GM18868 (cell line): ENCODE measurements around the gene PRDM16.
"Not testable (repeated sequence)": the region's sequence is repeated elsewhere in the genome, so short reads cannot be mapped to it uniquely, and the experiment has no call there.

Source experiments
- ATAC-seq: cut with Tn5 transposase; IDR thresholded peaks from one replicate; pipeline ENCODE4 v1.9.1; 2021; ENCODE audit warnings: mild to moderate bottlenecking, moderate library complexity; ENCODE audit not compliant: unreplicated experiment

The PRDM16 gene

GRCh38 chr1:3080053-3080955 is 11.3 kb downstream of the PRDM16 start:
- ATAC-seq: no peak

- no peak for ATAC-seq
These were observed 12.2 kb downstream of the PRDM16 start for GRCh38 chr1:3081171-3081683.

- ATAC-seq: no peak
These were observed 13.0 kb downstream of the PRDM16 start for GRCh38 chr1:3082051-3082450.

- ATAC-seq: no peak
These were observed 13.8 kb downstream of the PRDM16 start for GRCh38 chr1:3082571-3083516.

GRCh38 chr1:3084154-3084553 is 15.2 kb downstream of the PRDM16 start:
- ATAC-seq: no peak

- ATAC-seq: no peak
These were observed 15.7 kb downstream of the PRDM16 start for GRCh38 chr1:3084726-3085125.

GRCh38 chr1:3085721-3086120 is 16.7 kb downstream of the PRDM16 start:
- ATAC-seq: no peak

- no peak for ATAC-seq
These were observed 17.4 kb downstream of the PRDM16 start for GRCh38 chr1:3086272-3086974.

GRCh38 chr1:3087049-3087448 is 18.0 kb downstream of the PRDM16 start:
- ATAC-seq: no peak

- not testable (repeated sequence) for ATAC-seq
These were observed 19.1 kb downstream of the PRDM16 start for GRCh38 chr1:3087946-3088668.

GRCh38 chr1:3089490-3089889 is 20.5 kb downstream of the PRDM16 start:
- ATAC-seq: no peak

GRCh38 chr1:3091334-3091733 is 22.3 kb downstream of the PRDM16 start:
- no peak for ATAC-seq

- no peak for ATAC-seq
These were observed 23.5 kb downstream of the PRDM16 start for GRCh38 chr1:3092530-3092929.

- ATAC-seq: no peak
These were observed 25.1 kb downstream of the PRDM16 start for GRCh38 chr1:3093898-3094626.

- ATAC-seq: no peak
These were observed 26.1 kb downstream of the PRDM16 start for GRCh38 chr1:3094863-3095780.

GRCh38 chr1:3096345-3096744 is 27.3 kb downstream of the PRDM16 start:
- no peak for ATAC-seq

GRCh38 chr1:3097231-3097630 is 28.2 kb downstream of the PRDM16 start:
- no peak for ATAC-seq

- ATAC-seq: no peak
These were observed 28.9 kb downstream of the PRDM16 start for GRCh38 chr1:3097861-3098260.
